Glutamatergic neuron (in vitro differentiated cells): Measurements from ENCODE around the gene GAGE12H. TPM values are rescaled to one million over a fixed set of nuclear protein-coding genes. Genes with fewer than 3 reads are reported as not detected.

Experiments
- DNase-seq: peaks from one replicate; pipeline ENCODE4 v3.0.0; 2022
- H3K27ac Mint-ChIP-seq: one replicate; pipeline ENCODE4 v1.8.0; 2020; ENCODE audit warnings: mild to moderate bottlenecking, mixed read lengths, inconsistent platforms; ENCODE audit not compliant: unreplicated experiment
- H3K27me3 Mint-ChIP-seq: one replicate; pipeline ENCODE4 v1.8.0; 2020; ENCODE audit warnings: mild to moderate bottlenecking, moderate library complexity, mixed read lengths, inconsistent platforms; ENCODE audit not compliant: unreplicated experiment
- H3K36me3 Mint-ChIP-seq: one replicate; pipeline ENCODE4 v1.8.0; 2020; ENCODE audit warnings: mild to moderate bottlenecking, mixed read lengths, inconsistent platforms; ENCODE audit not compliant: unreplicated experiment
- H3K4me1 Mint-ChIP-seq: one replicate; pipeline ENCODE4 v1.8.0; 2020; ENCODE audit warnings: mild to moderate bottlenecking, low read depth, mixed read lengths, inconsistent platforms; ENCODE audit not compliant: unreplicated experiment
- H3K4me3 Mint-ChIP-seq: one replicate; pipeline ENCODE4 v1.8.0; 2020; ENCODE audit warnings: mild to moderate bottlenecking, mixed read lengths, inconsistent platforms; ENCODE audit not compliant: unreplicated experiment
- H3K9me3 Mint-ChIP-seq: one replicate; pipeline ENCODE4 v1.8.0; 2020; ENCODE audit warnings: mild to moderate bottlenecking, moderate library complexity, mixed read lengths, inconsistent platforms; ENCODE audit not compliant: unreplicated experiment
- total RNA-seq: library from RNA; stranded (reverse); fragmentation: NEBNext Ultra II Directional; extraction: Animal tissue kit (Norgen Biotek cat#: 25700); gene quantifications from one replicate; pipeline ENCODE4 v1.2.1, GENCODE V29; 2021; ENCODE audit not compliant: unreplicated experiment
- TF ChIP-seq, protein P1 (sequence below): fragments of 200-600 bp; sonication (generic); IDR thresholded peaks from one replicate; pipeline ENCODE4 v1.5.0; 2021; ENCODE audit not compliant: partially characterized antibody, unreplicated experiment

Gene GAGE12H
- total RNA-seq, 1 donor from 2014 or later: not detected

DNA sequence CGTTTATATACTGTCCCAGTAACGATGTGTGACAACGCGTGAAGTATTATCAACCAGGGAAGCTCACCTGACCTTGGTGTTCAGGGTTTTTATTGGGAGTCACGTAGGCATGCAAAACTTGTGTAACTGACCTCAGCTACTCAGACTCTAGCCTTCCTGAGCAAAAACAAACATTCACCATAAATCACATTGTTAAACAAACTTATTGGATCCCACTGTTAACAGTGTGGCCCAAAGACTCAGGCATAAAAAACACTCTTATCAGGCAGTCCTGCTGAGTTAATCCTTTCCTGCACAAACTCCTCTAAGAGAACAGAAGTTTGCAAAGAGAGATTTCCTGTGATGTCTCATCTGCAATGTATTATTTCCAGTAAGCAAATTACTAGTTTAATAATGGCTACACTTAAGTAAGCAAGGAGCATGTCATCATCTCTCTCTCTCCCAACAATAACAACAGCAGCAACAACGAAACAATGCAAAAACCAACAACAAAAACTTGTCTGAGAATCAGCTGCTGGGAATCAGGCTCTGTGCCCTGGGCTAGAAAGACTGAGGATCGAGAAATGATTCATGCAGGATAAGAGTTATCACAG, 31.1 kb downstream of the GAGE12H start:
- Mint-ChIP-seq H3K27ac (no peak overlapping the region), H3K27me3 (no peaks in the 10 kb centered on the region), H3K4me3 (no peak overlapping the region), H3K9me3 (peaks cover 2% of the 10 kb centered on the region), H3K4me1 (no peaks in the 10 kb centered on the region), H3K36me3 (no peaks in the 10 kb centered on the region)
- TF ChIP-seq, protein P1, sequence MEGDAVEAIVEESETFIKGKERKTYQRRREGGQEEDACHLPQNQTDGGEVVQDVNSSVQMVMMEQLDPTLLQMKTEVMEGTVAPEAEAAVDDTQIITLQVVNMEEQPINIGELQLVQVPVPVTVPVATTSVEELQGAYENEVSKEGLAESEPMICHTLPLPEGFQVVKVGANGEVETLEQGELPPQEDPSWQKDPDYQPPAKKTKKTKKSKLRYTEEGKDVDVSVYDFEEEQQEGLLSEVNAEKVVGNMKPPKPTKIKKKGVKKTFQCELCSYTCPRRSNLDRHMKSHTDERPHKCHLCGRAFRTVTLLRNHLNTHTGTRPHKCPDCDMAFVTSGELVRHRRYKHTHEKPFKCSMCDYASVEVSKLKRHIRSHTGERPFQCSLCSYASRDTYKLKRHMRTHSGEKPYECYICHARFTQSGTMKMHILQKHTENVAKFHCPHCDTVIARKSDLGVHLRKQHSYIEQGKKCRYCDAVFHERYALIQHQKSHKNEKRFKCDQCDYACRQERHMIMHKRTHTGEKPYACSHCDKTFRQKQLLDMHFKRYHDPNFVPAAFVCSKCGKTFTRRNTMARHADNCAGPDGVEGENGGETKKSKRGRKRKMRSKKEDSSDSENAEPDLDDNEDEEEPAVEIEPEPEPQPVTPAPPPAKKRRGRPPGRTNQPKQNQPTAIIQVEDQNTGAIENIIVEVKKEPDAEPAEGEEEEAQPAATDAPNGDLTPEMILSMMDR: no peak
- no peak for DNase-seq

DNA sequence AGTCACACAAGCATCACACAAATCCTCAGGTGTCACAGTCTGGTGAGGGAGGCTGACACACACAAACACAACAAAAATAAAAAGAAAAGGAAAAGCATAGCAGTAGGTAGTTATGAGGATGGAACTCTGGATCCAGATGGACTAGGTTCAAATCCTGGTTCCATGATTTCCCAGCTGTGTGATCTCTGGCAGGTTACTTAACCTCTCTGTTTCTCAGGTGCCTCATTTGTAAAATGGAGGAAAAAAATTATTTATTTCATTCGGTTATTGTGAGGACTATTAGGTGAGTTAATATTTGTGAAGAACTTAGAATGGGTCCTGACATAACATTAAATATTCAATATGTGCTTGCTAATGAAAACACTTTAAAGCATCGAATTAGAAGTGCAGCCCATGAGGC, 38.8 kb downstream of the GAGE12H start:
- Mint-ChIP-seq H3K27ac (no peak overlapping the region), H3K4me3 (no peak overlapping the region), H3K36me3 (no peaks in the 10 kb centered on the region), H3K4me1 (no peaks in the 10 kb centered on the region), H3K9me3 (no peaks in the 10 kb centered on the region), H3K27me3 (peaks cover 2% of the 10 kb centered on the region)
- DNase-seq: no peak
- TF ChIP-seq, protein P1: no peak

- Mint-ChIP-seq H3K9me3 (peaks cover 2% of the 10 kb centered on the region), H3K36me3 (no peaks in the 10 kb centered on the region), H3K27me3 (no peaks in the 10 kb centered on the region), H3K4me3 (no peak overlapping the region), H3K27ac (no peak overlapping the region), H3K4me1 (no peaks in the 10 kb centered on the region)
- DNase-seq: no peak
- TF ChIP-seq, protein P1: no peak
These were observed 47.5 kb downstream of the GAGE12H start for GRCh38 chrX:49627086-49627777.

Other genes starting within 250 kb of the GAGE12H start
- gene GAGE13, start 248.4 kb upstream of the GAGE12H start, total RNA-seq: not detected
- gene GAGE12C, start 47.8 kb upstream of the GAGE12H start, total RNA-seq: not detected
- not detected for gene GAGE12D, start 38.2 kb upstream of the GAGE12H start, total RNA-seq
- not detected for gene GAGE12E, start 28.7 kb upstream of the GAGE12H start, total RNA-seq
- not detected for gene GAGE12F, start 19.1 kb upstream of the GAGE12H start, total RNA-seq
- gene GAGE12G, start 9.5 kb upstream of the GAGE12H start, total RNA-seq: not detected
- not detected for gene GAGE2A, start 9.5 kb downstream of the GAGE12H start, total RNA-seq
- gene GAGE1, start 19.1 kb downstream of the GAGE12H start, total RNA-seq: not detected
- not detected for gene PAGE1, start 116.0 kb downstream of the GAGE12H start, total RNA-seq
- not detected for gene PAGE4, start 249.4 kb downstream of the GAGE12H start, total RNA-seq